Measurements from ENCODE around the gene CCDC197. TPM values are rescaled to one million over a fixed set of nuclear protein-coding genes. Genes with fewer than 3 reads are reported as not detected.
A peak's percentile ranks its signal among the peaks of the same experiment; 100 is the strongest.

Gene CCDC197
- total RNA-seq, 1 donor from 2014 or later, result not detected

- no peak overlapping the region for H3K4me3 ChIP-seq
- intact Hi-C loops (cut with DNase I), result loop anchor here (5.0 kb wide), 1 partner anchor 97 kb away; no protein-coding TSS in a partner anchor
- DNase-seq (peak; percentile 50), ATAC-seq (no peak)
- TF ChIP-seq CTCF (IDR thresholded peaks at IDR 0.05), result no peak
- H3K4me1 ChIP-seq, result peaks cover 13% of the 10 kb centered on the region
- peaks cover 13% of the 10 kb centered on the region for H3K36me3 ChIP-seq
- no peaks in the 10 kb centered on the region for H3K9me3 ChIP-seq
- H3K27me3 ChIP-seq, result no peaks in the 10 kb centered on the region
- H3K27ac ChIP-seq, result no peak overlapping the region
Observed at GRCh38 chr14:94040796-94041195, 43.7 kb downstream of the CCDC197 start.

GRCh38 chr14:94041551-94042346 is 44.6 kb downstream of the CCDC197 start:
- intact Hi-C loops (cut with DNase I), result loop anchor here (5.0 kb wide), 1 partner anchor 96 kb away; no protein-coding TSS in a partner anchor
- peaks cover 23% of the 10 kb centered on the region for H3K36me3 ChIP-seq
- no peak overlapping the region for H3K27ac ChIP-seq
- no peak overlapping the region for H3K4me3 ChIP-seq
- DNase-seq, result peak; percentile 77
- H3K9me3 ChIP-seq, result no peaks in the 10 kb centered on the region
- TF ChIP-seq CTCF (IDR thresholded peaks at IDR 0.05), result no peak
- ATAC-seq, result peak; percentile 87
- peaks cover 13% of the 10 kb centered on the region for H3K4me1 ChIP-seq
- H3K27me3 ChIP-seq, result no peaks in the 10 kb centered on the region

- DNase-seq (peak; percentile 67), ATAC-seq (peak; percentile 11)
- Histone ChIP-seq H3K9me3 (no peaks in the 10 kb centered on the region), H3K36me3 (peaks cover 31% of the 10 kb centered on the region), H3K27ac (no peak overlapping the region), H3K4me3 (no peak overlapping the region), H3K27me3 (no peaks in the 10 kb centered on the region), H3K4me1 (peaks cover 13% of the 10 kb centered on the region)
- intact Hi-C loops (cut with DNase I), result loop anchor here (5.0 kb wide), 1 partner anchor 95 kb away; no protein-coding TSS in a partner anchor
- TF ChIP-seq CTCF (IDR thresholded peaks at IDR 0.05), result no peak
Observed at GRCh38 chr14:94042433-94043091, 45.5 kb downstream of the CCDC197 start.

GRCh38 chr14:94043111-94043755 is 46.1 kb downstream of the CCDC197 start:
- Histone ChIP-seq H3K36me3 (peaks cover 38% of the 10 kb centered on the region), H3K4me1 (peaks cover 13% of the 10 kb centered on the region), H3K27me3 (no peaks in the 10 kb centered on the region), H3K9me3 (no peaks in the 10 kb centered on the region), H3K27ac (no peak overlapping the region), H3K4me3 (no peak overlapping the region)
- ATAC-seq, result no peak
- DNase-seq, result peak; percentile 65
- TF ChIP-seq CTCF (IDR thresholded peaks at IDR 0.05), result no peak
- intact Hi-C loops (cut with DNase I), result loop anchor here (5.0 kb wide), 1 partner anchor 94 kb away; no protein-coding TSS in a partner anchor

- peak; percentile 56 for DNase-seq
- Histone ChIP-seq H3K4me1 (peaks cover 13% of the 10 kb centered on the region), H3K27ac (no peak overlapping the region), H3K27me3 (no peaks in the 10 kb centered on the region), H3K36me3 (peaks cover 45% of the 10 kb centered on the region), H3K9me3 (no peaks in the 10 kb centered on the region), H3K4me3 (no peak overlapping the region)
- ATAC-seq, result no peak
- intact Hi-C loops (cut with DNase I), result loop anchor here (5.0 kb wide), 1 partner anchor 93 kb away; no protein-coding TSS in a partner anchor
- TF ChIP-seq CTCF (IDR thresholded peaks at IDR 0.05), result no peak
Observed at GRCh38 chr14:94043756-94044475, 46.8 kb downstream of the CCDC197 start.

Measured in upper lobe of right lung (tissue), 1 donor.